ENCODE measurements around the gene ARAP2.

ARAP2 gene

GRCh38 chr4:36277533-36277932, 33.2 kb upstream of the ARAP2 start:
- no peak for TF ChIP-seq CTCF (IDR thresholded peaks at IDR 0.05; ENCODE audit: borderline replicate concordance, insufficient read depth, low read depth, low read length)

GRCh38 chr4:36274158-36274557, 29.8 kb upstream of the ARAP2 start:
- H3K4me3 ChIP-seq (ENCODE audit: low read depth, low read length): no peak overlapping the region
- no peak for TF ChIP-seq CTCF (IDR thresholded peaks at IDR 0.05; ENCODE audit: borderline replicate concordance, insufficient read depth, low read depth, low read length)

More at GRCh38 chr4:36277533-36277932, 33.2 kb upstream of the ARAP2 start:
- H3K4me3 ChIP-seq (ENCODE audit: low read depth, low read length): no peak overlapping the region

GRCh38 chr4:36273276-36273675, 29.0 kb upstream of the ARAP2 start:
- no peak overlapping the region for H3K4me3 ChIP-seq (ENCODE audit: low read depth, low read length)
- no peak for TF ChIP-seq CTCF (IDR thresholded peaks at IDR 0.05; ENCODE audit: borderline replicate concordance, insufficient read depth, low read depth, low read length)

- H3K4me3 ChIP-seq (ENCODE audit: low read depth, low read length): no peak overlapping the region
- TF ChIP-seq CTCF (IDR thresholded peaks at IDR 0.05; ENCODE audit: borderline replicate concordance, insufficient read depth, low read depth, low read length): no peak
Observed at GRCh38 chr4:36269533-36270173, 25.3 kb upstream of the ARAP2 start.

- no peak overlapping the region for H3K4me3 ChIP-seq (ENCODE audit: low read depth, low read length)
- TF ChIP-seq CTCF (IDR thresholded peaks at IDR 0.05; ENCODE audit: borderline replicate concordance, insufficient read depth, low read depth, low read length): no peak
Observed at GRCh38 chr4:36269101-36269500, 24.8 kb upstream of the ARAP2 start.

GRCh38 chr4:36267486-36268268, 23.4 kb upstream of the ARAP2 start:
- no peak overlapping the region for H3K4me3 ChIP-seq (ENCODE audit: low read depth, low read length)
- no peak for TF ChIP-seq CTCF (IDR thresholded peaks at IDR 0.05; ENCODE audit: borderline replicate concordance, insufficient read depth, low read depth, low read length)
